Nephron progenitor cell (in vitro differentiated cells): ENCODE measurements around the gene FLRT2.
A peak's percentile ranks its signal among the peaks of the same experiment; 100 is the strongest.

Experiments
- DNase-seq: peaks from one replicate; pipeline ENCODE4 v3.0.0; 2021
- H3K27ac Mint-ChIP-seq: 2 replicates; pipeline ENCODE4 v1.8.0; 2021; ENCODE audit warnings: mild to moderate bottlenecking, moderate library complexity, mixed read lengths
- H3K27me3 Mint-ChIP-seq: 2 replicates; pipeline ENCODE4 v1.8.0; 2021; ENCODE audit warnings: mild to moderate bottlenecking, low read depth, mixed read lengths; ENCODE audit not compliant: poor library complexity
- H3K36me3 Mint-ChIP-seq: 2 replicates; pipeline ENCODE4 v1.8.0; 2021; ENCODE audit warnings: low read depth, mixed read lengths
- H3K4me1 Mint-ChIP-seq: 2 replicates; pipeline ENCODE4 v1.8.0; 2021; ENCODE audit warnings: mixed read lengths
- H3K4me3 Mint-ChIP-seq: 2 replicates; pipeline ENCODE4 v1.8.0; 2021; ENCODE audit warnings: mild to moderate bottlenecking, moderate library complexity, mixed read lengths
- H3K9me3 Mint-ChIP-seq: 2 replicates; pipeline ENCODE4 v1.8.0; 2021; ENCODE audit warnings: mild to moderate bottlenecking, moderate library complexity, mixed read lengths
- TF ChIP-seq, protein P1 (sequence below): fragments of 200-600 bp; sonication (generic); IDR thresholded peaks from 2 replicates; pipeline ENCODE4 v1.5.0; 2021; ENCODE audit warnings: antibody characterized with exemption

The FLRT2 gene

DNA sequence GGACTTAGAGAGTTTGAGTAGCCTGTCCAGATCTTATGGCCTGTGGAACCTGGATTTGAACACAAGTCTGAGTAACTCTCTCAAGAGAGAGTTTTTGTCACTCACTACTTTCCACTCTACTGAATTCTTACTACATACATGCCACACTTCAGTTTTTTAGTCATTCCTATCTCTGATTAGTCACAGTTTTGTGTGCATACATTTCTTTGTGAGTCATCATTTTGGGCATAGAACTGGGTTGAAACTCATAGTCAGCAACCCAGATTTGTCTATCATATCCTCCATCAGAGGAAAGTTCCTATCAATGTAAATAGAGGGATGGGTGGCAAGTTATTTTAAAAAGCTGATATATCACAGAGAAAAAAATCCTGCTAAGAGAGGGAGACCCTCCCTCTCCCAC lies 42.9 kb downstream of the FLRT2 start:
- Mint-ChIP-seq H3K27me3 (no peaks in the 10 kb centered on the region), H3K9me3 (no peaks in the 10 kb centered on the region), H3K36me3 (peaks cover 6% of the 10 kb centered on the region), H3K4me1 (peaks cover 29% of the 10 kb centered on the region), H3K4me3 (no peak overlapping the region), H3K27ac (no peak overlapping the region)
- TF ChIP-seq, protein P1, sequence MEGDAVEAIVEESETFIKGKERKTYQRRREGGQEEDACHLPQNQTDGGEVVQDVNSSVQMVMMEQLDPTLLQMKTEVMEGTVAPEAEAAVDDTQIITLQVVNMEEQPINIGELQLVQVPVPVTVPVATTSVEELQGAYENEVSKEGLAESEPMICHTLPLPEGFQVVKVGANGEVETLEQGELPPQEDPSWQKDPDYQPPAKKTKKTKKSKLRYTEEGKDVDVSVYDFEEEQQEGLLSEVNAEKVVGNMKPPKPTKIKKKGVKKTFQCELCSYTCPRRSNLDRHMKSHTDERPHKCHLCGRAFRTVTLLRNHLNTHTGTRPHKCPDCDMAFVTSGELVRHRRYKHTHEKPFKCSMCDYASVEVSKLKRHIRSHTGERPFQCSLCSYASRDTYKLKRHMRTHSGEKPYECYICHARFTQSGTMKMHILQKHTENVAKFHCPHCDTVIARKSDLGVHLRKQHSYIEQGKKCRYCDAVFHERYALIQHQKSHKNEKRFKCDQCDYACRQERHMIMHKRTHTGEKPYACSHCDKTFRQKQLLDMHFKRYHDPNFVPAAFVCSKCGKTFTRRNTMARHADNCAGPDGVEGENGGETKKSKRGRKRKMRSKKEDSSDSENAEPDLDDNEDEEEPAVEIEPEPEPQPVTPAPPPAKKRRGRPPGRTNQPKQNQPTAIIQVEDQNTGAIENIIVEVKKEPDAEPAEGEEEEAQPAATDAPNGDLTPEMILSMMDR = no peak
- no peak for DNase-seq

DNA sequence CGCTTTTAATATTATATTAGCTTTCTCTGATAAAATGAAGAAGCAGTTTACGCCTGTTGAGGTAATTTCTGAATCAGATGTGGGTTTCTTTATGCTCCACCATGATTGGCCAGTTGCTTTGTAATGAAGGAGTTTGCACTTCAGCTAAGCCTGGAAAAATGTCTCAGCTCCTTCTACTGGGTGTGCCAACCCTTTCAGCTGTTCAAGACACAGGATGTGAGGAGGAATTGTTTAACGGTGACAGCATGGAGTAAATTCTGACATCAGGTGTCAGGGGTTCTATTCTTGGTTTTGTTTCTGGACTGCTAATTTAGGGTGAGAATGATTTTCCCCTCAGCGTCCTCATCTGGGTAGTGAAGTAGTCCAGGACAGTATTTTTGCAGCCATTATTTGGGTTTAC lies 43.5 kb downstream of the FLRT2 start:
- no peak overlapping the region for H3K4me3 Mint-ChIP-seq
- TF ChIP-seq, protein P1 = no peak
- no peaks in the 10 kb centered on the region for H3K9me3 Mint-ChIP-seq
- H3K4me1 Mint-ChIP-seq = peaks cover 33% of the 10 kb centered on the region
- DNase-seq = no peak
- H3K36me3 Mint-ChIP-seq = peaks cover 6% of the 10 kb centered on the region
- H3K27ac Mint-ChIP-seq = no peak overlapping the region
- no peaks in the 10 kb centered on the region for H3K27me3 Mint-ChIP-seq

DNA sequence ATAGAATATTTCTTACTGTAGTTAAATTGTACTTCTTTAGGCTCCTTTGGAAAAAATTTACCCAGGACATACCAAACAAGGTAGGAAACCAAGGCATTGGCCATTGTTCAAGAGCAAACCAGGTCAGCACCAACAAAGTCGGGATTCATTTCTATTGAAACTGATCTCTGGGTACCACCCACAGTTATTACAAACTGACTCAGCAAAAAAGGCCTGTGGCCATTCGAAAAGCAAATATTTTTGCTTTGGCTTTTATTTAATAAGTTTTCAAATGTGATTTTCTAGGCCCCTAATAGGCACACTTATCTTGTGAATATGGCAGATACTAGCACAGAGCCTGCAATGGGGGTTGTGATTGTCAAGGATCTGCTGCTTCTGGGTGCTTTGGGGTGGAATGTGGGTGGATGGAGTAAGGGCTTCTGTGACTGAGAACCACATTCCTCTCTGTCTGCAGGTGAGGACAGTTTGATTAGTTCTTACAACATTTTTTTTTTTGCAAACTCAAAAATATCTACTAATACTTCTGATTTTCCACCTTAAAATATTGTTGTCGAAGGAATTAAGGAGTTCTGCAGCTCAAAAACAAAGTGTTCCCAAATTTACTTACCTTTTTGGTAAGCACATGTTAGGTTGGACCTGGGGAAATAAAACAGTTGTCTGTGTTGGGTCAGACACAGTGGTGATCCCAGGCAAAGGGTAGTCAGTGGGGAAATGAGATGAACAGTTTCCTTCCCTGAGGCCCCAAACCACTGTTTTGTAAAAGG lies 45.1 kb downstream of the FLRT2 start:
- H3K36me3 Mint-ChIP-seq = no peaks in the 10 kb centered on the region
- peaks cover 46% of the 10 kb centered on the region for H3K4me1 Mint-ChIP-seq
- no peak overlapping the region for H3K27ac Mint-ChIP-seq
- TF ChIP-seq, protein P1 = no peak
- H3K4me3 Mint-ChIP-seq = no peak overlapping the region
- no peaks in the 10 kb centered on the region for H3K27me3 Mint-ChIP-seq
- H3K9me3 Mint-ChIP-seq = no peaks in the 10 kb centered on the region
- no peak for DNase-seq

DNA sequence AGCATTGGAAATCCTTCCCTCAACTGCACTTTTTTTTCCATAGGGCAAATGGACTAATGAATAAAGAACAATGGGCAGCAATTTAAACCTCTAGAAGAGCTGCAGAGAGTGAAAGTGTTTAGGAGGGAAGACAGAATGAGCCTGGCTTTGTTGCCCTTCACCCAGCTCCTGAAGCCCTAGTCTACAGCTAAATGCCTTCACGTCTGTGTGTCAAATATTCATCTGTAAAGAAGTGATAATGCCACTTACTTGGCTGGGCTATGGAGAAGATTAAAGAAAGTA lies 45.6 kb downstream of the FLRT2 start:
- DNase-seq = no peak
- no peak overlapping the region for H3K27ac Mint-ChIP-seq
- H3K27me3 Mint-ChIP-seq = no peaks in the 10 kb centered on the region
- TF ChIP-seq, protein P1 = no peak
- H3K36me3 Mint-ChIP-seq = no peaks in the 10 kb centered on the region
- H3K4me1 Mint-ChIP-seq = peaks cover 46% of the 10 kb centered on the region
- no peak overlapping the region for H3K4me3 Mint-ChIP-seq
- H3K9me3 Mint-ChIP-seq = no peaks in the 10 kb centered on the region

DNA sequence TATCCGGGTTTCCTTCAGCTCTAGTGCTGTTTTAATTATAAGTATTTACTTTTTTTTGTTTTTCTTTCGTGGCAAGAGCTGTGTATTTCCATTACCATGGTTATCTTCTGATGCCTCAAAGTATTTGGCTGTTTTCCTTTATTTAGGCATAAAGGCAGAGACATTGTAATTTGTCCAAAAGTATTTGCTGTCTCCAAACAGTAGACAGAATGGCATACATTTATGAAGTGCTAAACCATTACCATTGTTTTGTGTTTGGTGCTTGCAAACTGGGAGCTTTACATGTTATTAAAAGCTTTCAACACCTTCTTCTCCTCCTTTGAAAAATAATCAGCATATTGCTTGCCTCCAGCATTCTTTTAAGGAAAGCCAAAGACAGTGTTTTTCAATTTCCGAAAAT lies 46.3 kb downstream of the FLRT2 start:
- TF ChIP-seq, protein P1 = no peak
- no peak for DNase-seq
- Mint-ChIP-seq H3K9me3 (no peaks in the 10 kb centered on the region), H3K4me3 (no peak overlapping the region), H3K27ac (no peak overlapping the region), H3K27me3 (no peaks in the 10 kb centered on the region), H3K4me1 (peaks cover 43% of the 10 kb centered on the region), H3K36me3 (no peaks in the 10 kb centered on the region)

DNA sequence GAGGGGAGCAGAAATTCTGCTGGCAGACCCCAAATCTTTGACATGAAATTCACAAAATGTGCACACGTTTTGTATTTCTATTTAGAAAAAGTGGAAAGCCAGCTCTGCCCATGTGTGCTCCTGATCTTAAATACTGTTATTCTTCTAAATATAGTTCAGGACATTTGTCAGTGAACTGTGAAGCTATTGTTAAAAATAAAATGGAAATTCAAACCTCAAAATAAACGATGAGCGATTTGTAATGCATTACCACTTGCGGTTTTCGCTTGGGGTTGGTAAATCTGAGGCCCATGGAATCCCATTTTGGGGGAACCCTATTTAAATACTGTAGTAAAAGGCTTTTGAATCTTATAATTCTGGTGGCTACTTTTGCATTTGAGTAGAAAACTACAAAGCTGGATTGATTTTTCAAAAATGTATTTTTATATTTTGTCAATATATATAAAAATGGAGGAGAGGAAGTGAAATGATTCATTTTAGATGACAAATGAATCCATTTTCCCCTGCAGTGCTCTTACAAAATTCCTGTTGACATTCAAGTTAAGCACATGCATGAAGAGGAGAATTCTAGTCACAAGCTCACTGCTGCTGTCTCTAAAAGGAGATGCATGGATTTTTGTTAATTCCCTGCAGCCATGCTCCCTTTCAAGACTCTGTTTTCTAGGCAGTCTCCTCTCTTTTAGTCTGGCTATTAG lies 47.1 kb downstream of the FLRT2 start:
- TF ChIP-seq, protein P1 = no peak
- Mint-ChIP-seq H3K9me3 (no peaks in the 10 kb centered on the region), H3K27me3 (no peaks in the 10 kb centered on the region), H3K4me3 (no peak overlapping the region), H3K36me3 (no peaks in the 10 kb centered on the region), H3K4me1 (peaks cover 36% of the 10 kb centered on the region), H3K27ac (peak overlapping the region; percentile 39)
- no peak for DNase-seq
